ENCODE measurements around the gene CCSER2. TPM values are rescaled to one million over a fixed set of nuclear protein-coding genes. Genes with fewer than 3 reads are reported as not detected.

Gene CCSER2
- total RNA-seq, 1 experiment from 2014 or later = 20.6 TPM

DNA sequence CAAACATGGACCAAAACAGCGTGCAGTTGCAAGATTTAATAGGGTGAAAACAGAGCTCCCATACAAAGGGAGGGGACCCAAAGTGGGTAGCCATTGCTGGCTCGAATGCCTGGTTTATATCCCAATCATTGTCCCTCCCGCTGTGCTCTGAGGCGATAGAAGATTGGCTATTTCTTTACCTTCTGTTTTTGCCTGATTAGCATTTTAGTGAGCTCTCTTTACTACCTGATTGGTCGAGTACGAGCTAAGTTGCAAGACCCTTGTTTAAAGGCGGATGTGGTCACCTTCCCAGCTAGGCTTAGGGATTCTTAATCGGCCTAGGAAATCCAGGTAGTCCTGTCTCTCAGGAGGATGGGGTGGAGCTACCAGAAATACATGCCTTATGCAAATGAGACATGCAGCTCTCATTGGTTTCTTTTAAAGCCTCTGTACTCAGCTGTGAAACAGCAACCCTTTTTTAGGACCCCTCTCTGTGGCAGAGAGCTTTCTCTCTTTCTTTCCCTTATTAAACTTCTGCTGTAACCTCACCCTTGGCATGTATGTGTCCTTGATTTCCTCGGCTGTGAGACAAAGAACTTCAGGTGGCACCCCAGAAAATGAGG lies 202.4 kb downstream of the CCSER2 start:
- Histone ChIP-seq H3K36me3 (no peaks in the 10 kb centered on the region), H3K9me3 (peaks cover 1% of the 10 kb centered on the region; the same call in 1 of the 2 replicates), H3K27me3 (no peaks in the 10 kb centered on the region), H3K4me3 (no peak overlapping the region)
- no peak for DNase-seq

DNA sequence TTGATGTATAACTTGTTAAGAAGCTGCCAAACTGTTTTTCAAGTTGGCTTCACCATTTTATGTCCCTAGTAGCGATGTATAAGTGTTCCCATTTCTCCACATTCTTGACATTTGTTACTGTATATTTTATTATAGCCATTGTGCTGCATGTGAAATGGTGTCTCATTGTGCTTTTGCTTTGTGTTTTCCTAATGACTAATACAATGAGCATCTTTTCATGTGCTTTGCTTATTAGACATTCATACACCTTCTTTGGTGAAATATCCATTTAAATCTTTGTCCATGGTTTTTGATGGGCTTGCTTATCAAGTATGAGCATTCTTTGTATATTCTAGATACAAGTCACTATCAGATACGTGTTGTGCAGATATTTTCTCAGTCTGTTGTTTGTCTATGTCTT lies 203.0 kb downstream of the CCSER2 start:
- DNase-seq = no peak
- Histone ChIP-seq H3K27me3 (no peaks in the 10 kb centered on the region), H3K36me3 (no peaks in the 10 kb centered on the region), H3K4me3 (no peak overlapping the region), H3K9me3 (no peaks in the 10 kb centered on the region)

- no peaks in the 10 kb centered on the region for H3K27me3 ChIP-seq
- no peak for DNase-seq
- no peaks in the 10 kb centered on the region for H3K36me3 ChIP-seq
- no peaks in the 10 kb centered on the region for H3K9me3 ChIP-seq
- H3K4me3 ChIP-seq = no peak overlapping the region
Measured at GRCh38 chr10:84534168-84534567, 205.8 kb downstream of the CCSER2 start.

- peak; percentile 31 for DNase-seq
- H3K4me3 ChIP-seq = no peak overlapping the region
- H3K36me3 ChIP-seq = no peaks in the 10 kb centered on the region
- no peaks in the 10 kb centered on the region for H3K27me3 ChIP-seq
- H3K9me3 ChIP-seq = no peaks in the 10 kb centered on the region
Measured at GRCh38 chr10:84537447-84537931, 209.1 kb downstream of the CCSER2 start.

- Histone ChIP-seq H3K27me3 (no peaks in the 10 kb centered on the region), H3K9me3 (no peaks in the 10 kb centered on the region), H3K36me3 (no peaks in the 10 kb centered on the region), H3K4me3 (no peak overlapping the region)
- no peak for DNase-seq
Measured at GRCh38 chr10:84538036-84538435, 209.6 kb downstream of the CCSER2 start.

DNA sequence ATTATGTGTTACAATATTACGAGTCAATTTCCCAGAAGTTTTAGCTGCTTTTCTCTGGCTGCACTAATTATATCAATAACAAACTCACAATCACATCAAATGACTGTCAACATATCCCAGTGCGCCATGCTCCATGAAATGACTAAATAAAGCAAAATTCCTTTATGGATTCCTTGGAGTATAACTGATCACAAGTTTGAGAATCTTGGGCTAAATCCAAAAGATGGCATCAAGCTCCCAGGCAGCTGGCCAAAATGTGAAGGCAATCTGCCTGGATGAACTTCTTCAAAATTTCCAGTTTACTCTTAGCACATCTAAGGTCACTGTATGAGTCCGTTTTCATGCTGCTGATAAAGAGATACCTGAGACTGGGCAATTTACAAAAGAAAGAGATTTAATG lies 210.8 kb downstream of the CCSER2 start:
- Histone ChIP-seq H3K27me3 (no peaks in the 10 kb centered on the region), H3K9me3 (no peaks in the 10 kb centered on the region), H3K4me3 (no peak overlapping the region), H3K36me3 (no peaks in the 10 kb centered on the region)
- DNase-seq = peak; percentile 49

GRCh38 chr10:84540022-84540616 lies 211.7 kb downstream of the CCSER2 start:
- Histone ChIP-seq H3K36me3 (no peaks in the 10 kb centered on the region), H3K27me3 (no peaks in the 10 kb centered on the region), H3K4me3 (peak overlapping the region; percentile 32), H3K9me3 (no peaks in the 10 kb centered on the region)
- peak; percentile 79 for DNase-seq

DNA sequence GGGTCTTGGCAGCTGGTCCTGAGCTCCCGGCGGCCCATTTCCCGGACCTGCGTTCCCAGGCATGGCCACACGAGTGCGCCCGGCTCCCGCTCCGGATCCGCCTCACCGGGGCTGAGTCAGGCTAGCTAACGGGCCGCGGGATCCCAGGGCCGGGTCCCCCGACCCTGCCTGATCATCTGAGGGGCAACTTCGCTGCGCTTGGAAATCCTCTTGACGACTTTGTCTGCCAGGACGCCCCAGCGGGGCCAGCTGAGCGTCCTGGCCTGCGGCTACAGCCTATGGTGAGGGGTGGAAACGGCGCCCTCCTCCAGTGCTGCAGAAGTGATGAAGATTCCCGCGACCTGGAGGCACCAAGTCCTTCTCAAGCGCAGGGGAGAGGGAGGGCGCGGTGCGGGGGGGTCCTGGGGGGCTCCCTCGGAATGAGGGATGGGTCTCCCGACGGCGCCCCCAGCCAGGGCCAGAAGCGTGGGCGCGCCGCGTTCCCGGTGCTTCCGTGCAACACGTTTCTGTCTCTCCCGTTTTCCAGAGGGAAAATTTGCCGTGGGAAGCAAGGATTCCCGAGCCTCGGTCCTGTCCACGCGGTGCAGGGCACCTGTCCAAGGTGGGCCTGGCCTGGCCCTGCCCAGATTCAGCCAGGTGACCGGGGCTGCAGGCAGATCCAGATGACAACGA lies 212.4 kb downstream of the CCSER2 start:
- DNase-seq = peak; percentile 75
- Histone ChIP-seq H3K27me3 (no peaks in the 10 kb centered on the region), H3K4me3 (peak overlapping the region; percentile 32), H3K9me3 (no peaks in the 10 kb centered on the region), H3K36me3 (no peaks in the 10 kb centered on the region)

DNA sequence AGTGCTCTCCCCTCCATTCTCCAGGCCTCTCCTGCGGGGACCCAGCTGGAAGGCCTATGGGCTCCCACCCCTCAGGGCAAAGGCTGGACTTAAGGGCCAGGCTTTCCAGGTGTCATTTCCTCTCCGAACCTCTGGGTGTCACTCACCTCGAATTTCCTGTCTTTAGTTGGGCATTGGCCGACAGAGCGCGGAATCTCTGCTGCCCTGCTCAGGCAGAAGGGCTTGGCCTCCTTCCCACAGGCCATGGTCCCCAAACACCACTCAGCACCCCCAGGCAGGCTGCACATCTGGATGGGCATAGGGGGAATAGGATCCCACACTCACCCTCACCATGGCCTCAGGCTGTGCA lies 212.9 kb downstream of the CCSER2 start:
- no peak for DNase-seq
- H3K4me3 ChIP-seq = no peak overlapping the region
- H3K27me3 ChIP-seq = no peaks in the 10 kb centered on the region
- no peaks in the 10 kb centered on the region for H3K9me3 ChIP-seq
- no peaks in the 10 kb centered on the region for H3K36me3 ChIP-seq

DNA sequence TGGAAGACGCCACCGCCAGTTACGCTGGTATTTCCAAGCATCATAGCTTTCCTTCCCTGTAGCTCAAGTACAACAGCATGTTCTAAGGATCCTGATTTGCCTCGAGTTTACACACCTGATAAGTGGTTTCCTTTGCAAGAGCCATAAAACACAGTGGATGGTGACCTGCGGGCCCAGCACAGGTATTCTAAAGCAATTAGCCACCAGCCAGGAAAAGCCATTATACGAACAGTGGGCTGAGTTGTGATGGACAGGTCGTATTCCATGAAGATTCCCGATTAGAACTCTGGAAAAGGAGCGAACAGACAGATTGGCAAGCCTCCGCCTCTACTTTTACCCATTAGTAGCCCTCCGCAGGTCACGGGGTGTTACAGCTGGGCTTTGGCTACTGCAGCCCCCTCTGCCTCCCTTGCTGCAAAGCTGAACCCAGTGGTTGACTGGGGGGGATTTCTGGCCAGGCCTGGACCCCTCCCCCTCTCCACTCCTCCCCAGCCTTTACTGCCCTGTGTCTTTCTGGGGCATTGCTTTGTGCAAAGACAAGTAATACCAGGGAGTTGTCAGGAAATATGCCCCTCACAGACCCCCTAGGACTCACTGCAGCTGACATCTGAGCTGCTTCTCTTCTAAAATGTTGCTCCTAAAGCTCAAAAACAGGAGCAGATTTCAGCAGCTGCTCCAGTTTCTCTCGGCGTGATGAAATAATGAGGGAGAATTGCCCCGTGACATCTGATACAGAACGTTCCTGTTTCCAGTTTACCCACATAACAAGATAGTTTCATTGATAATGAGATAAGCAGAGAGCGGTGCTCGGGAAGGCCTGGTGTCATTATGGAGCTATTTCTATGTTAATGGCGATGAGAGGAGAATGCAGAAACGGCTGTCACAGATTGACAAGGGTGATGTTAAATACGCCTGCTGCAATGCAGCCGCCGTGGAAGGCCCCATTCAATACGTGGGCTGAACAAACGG lies 214.4 kb downstream of the CCSER2 start:
- Histone ChIP-seq H3K9me3 (no peaks in the 10 kb centered on the region), H3K36me3 (no peaks in the 10 kb centered on the region), H3K27me3 (no peaks in the 10 kb centered on the region), H3K4me3 (no peak overlapping the region)
- no peak for DNase-seq

GRCh38 chr10:84543948-84544347 lies 215.6 kb downstream of the CCSER2 start:
- H3K9me3 ChIP-seq = no peaks in the 10 kb centered on the region
- no peaks in the 10 kb centered on the region for H3K36me3 ChIP-seq
- H3K27me3 ChIP-seq = no peaks in the 10 kb centered on the region
- H3K4me3 ChIP-seq = no peak overlapping the region
- no peak for DNase-seq

DNA sequence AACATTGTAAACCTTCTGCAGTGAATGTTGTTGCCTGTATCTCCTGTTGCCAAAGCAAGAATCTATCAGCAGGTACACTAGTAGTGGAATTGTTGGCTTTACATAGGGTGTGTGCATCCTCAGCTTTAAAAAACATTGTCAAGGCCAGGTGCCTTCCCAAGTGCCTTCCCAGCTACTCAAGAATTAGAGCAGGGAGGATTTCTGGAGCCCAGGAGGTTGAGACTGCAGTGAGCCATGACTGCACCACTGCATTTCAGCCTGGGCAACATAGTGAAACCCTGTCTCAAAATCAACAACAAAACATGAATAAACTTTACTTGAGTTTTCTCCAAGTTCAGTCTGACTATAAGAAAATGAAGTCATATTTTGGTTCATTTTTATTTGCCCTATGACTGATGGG lies 217.3 kb downstream of the CCSER2 start:
- Histone ChIP-seq H3K9me3 (no peaks in the 10 kb centered on the region), H3K36me3 (no peaks in the 10 kb centered on the region), H3K27me3 (no peaks in the 10 kb centered on the region), H3K4me3 (no peak overlapping the region)
- DNase-seq = no peak

DNA sequence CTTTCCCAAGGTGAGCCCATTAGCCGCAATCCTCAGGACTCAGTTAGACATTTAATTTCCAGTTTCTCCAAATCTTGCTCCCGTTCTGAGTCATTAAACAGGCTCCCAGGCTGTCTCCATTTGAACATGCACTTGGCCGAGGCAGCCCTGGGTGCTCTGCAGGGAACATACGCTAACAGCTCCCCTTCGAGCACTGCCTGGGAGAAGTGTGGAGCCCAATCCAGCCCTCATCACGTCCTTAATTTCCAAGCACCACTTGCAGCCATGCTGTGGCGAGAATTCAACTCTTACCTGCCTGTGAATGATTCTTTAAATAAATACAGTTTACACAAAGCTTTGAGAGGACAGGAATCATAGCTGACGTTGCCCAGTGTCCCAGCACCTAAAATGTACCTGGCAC lies 218.2 kb downstream of the CCSER2 start:
- Histone ChIP-seq H3K4me3 (no peak overlapping the region), H3K36me3 (no peaks in the 10 kb centered on the region), H3K27me3 (no peaks in the 10 kb centered on the region), H3K9me3 (no peaks in the 10 kb centered on the region)
- no peak for DNase-seq

DNA sequence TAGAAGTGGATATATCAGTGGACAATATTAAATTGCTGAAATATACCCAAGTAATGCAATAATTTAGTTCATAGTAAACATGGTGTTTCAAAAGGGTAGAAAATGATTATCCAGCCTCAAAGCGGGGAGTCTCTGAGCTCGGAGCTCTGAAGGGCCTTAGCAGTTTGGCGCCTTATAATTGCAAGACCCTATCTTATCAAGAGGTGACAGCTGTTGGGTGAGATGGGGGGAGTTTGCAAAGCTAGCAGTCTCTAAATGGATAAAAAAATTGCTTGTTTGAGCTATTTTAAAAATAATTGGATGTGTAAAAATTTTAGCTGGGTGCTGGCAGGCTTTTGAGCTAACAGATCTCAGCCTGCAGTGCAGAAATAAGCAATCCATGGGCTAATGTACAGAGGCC lies 219.2 kb downstream of the CCSER2 start:
- DNase-seq = no peak
- no peaks in the 10 kb centered on the region for H3K9me3 ChIP-seq
- H3K27me3 ChIP-seq = no peaks in the 10 kb centered on the region
- no peak overlapping the region for H3K4me3 ChIP-seq
- H3K36me3 ChIP-seq = no peaks in the 10 kb centered on the region

DNA sequence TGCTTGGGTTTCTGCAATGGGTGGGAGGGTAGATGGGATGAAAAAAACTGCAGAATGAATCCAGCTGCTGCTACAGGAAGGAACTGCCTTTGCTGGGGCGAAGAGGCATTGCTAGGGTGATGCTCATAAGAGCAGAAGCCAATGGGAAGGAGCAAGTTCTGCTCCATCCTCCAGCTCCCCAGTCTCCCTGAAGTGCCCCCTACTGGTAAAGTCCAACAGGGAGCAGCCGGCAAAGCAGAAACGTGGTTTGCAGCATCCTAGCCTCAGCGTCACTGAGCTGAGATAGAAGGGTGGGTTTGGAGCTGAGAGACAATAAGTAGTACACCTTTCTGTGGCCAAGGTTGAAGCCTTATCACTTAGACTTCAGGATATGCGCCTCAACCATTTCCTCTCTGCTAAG lies 220.5 kb downstream of the CCSER2 start:
- Histone ChIP-seq H3K9me3 (no peaks in the 10 kb centered on the region), H3K4me3 (no peak overlapping the region), H3K36me3 (no peaks in the 10 kb centered on the region), H3K27me3 (0 out of 2 replicates have a peak, but pooled peaks cover 3% of the 10 kb centered on the region)
- no peak for DNase-seq

- Histone ChIP-seq H3K4me3 (no peak overlapping the region), H3K27me3 (0 out of 2 replicates have a peak, but pooled peaks cover 3% of the 10 kb centered on the region), H3K36me3 (no peaks in the 10 kb centered on the region), H3K9me3 (no peaks in the 10 kb centered on the region)
- no peak for DNase-seq
Measured at GRCh38 chr10:84549368-84550165, 221.2 kb downstream of the CCSER2 start.

Data from MG63 (cell line).